Keratinocyte (primary cell): ENCODE measurements around the gene OR5D14. TPM values are rescaled to one million over a fixed set of nuclear protein-coding genes. Genes with fewer than 3 reads are reported as not detected.

Experiments
- DNase-seq: peaks from one replicate; pipeline ENCODE4 v3.0.0-alpha.2; 2011; ENCODE audit warnings: low read depth, missing footprints, low spot score
- FAIRE-seq: peaks from 2 replicates; lab custom pipeline; 2011; peaks lifted over from hg19 to GRCh38; lab: Jason Lieb, UNC
- H2AFZ ChIP-seq: 2 replicates; pipeline ENCODE4 v1.6.0; 2012; ENCODE audit warnings: low read length, control low read depth, inconsistent platforms; ENCODE audit not compliant: control insufficient read depth
- H3K27ac ChIP-seq: 2 replicates; pipeline ENCODE4 v1.5.1; 2011; ENCODE audit warnings: low read length; ENCODE audit not compliant: control insufficient read depth, insufficient read depth
- H3K27me3 ChIP-seq: 3 replicates; pipeline ENCODE4 v1.6.0; 2011; ENCODE audit warnings: low read length; ENCODE audit not compliant: control insufficient read depth, insufficient read depth; ENCODE audit errors: extremely low read depth
- H3K36me3 ChIP-seq, 2 experiments: 2 replicates in 1 of 2; 3 replicates in 1 of 2; pipeline ENCODE4 v1.5.1; 2011; ENCODE audit warnings: low read length in 2 of 2, mild to moderate bottlenecking in 1 of 2; ENCODE audit not compliant: control insufficient read depth in 2 of 2, insufficient read depth in 2 of 2; ENCODE audit errors: extremely low read depth in 1 of 2
- H3K4me1 ChIP-seq: 3 replicates; pipeline ENCODE4 v1.5.1; 2011; ENCODE audit warnings: low read length; ENCODE audit not compliant: control insufficient read depth, insufficient read depth; ENCODE audit errors: extremely low read depth
- H3K4me2 ChIP-seq: 3 replicates; pipeline ENCODE4 v1.6.0; 2011; ENCODE audit warnings: low read depth, low read length; ENCODE audit not compliant: control insufficient read depth, insufficient read depth; ENCODE audit errors: extremely low read depth
- H3K4me3 ChIP-seq, 3 experiments: fragments of 200-600 bp in 1 of 3; sonication (generic) in 1 of 3; 2 replicates in 2 of 3; 3 replicates in 1 of 3; pipeline ENCODE4 v1.5.1; 2011 to 2016; ENCODE audit warnings: low read length in 3 of 3, mild to moderate bottlenecking in 3 of 3, control low read depth in 2 of 3, inconsistent platforms in 1 of 3, low read depth in 1 of 3, mixed read lengths in 1 of 3, mixed run types in 1 of 3, moderate library complexity in 1 of 3; ENCODE audit not compliant: control insufficient read depth in 2 of 3, insufficient read depth in 2 of 3; ENCODE audit errors: extremely low read depth in 1 of 3
- H3K79me2 ChIP-seq: 2 replicates; pipeline ENCODE4 v1.6.0; 2012; ENCODE audit warnings: low read length; ENCODE audit not compliant: control insufficient read depth, insufficient read depth
- H3K9ac ChIP-seq: 3 replicates; pipeline ENCODE4 v1.6.0; 2011; ENCODE audit warnings: low read length; ENCODE audit not compliant: control insufficient read depth, insufficient read depth; ENCODE audit errors: extremely low read depth
- H3K9me1 ChIP-seq: 3 replicates; pipeline ENCODE4 v1.6.0; 2011; ENCODE audit warnings: low read length; ENCODE audit not compliant: control insufficient read depth, insufficient read depth; ENCODE audit errors: extremely low read depth
- H3K9me3 ChIP-seq: 2 replicates; pipeline ENCODE4 v1.5.1; 2012; ENCODE audit warnings: low read depth, low read length; ENCODE audit not compliant: control insufficient read depth
- H4K20me1 ChIP-seq: 3 replicates; pipeline ENCODE4 v1.6.0; 2011; ENCODE audit warnings: low read length; ENCODE audit not compliant: control insufficient read depth, insufficient read depth; ENCODE audit errors: extremely low read depth
- CTCF ChIP-seq, 3 experiments: IDR thresholded peaks in 1 of 3; conservative IDR thresholded peaks in 1 of 3; optimal IDR thresholded peaks in 1 of 3; 2 replicates in 2 of 3; 3 replicates in 1 of 3; pipeline versions ENCODE3 to v1.5.1; 2011; ENCODE audit warnings: low read length in 3 of 3, mild to moderate bottlenecking in 3 of 3, moderate library complexity in 2 of 3, control low read depth in 1 of 3, inconsistent platforms in 1 of 3; ENCODE audit not compliant: insufficient read depth in 2 of 3; ENCODE audit errors: extremely low read depth in 1 of 3
- EZH2 ChIP-seq: IDR thresholded peaks from one replicate; pipeline ENCODE4 v1.6.1; 2012; ENCODE audit warnings: inconsistent platforms, mild to moderate bottlenecking, low read length, moderate library complexity
- dilution Hi-C: fragments of 300-500 bp; cut with MboI; formaldehyde crosslinking; loops from one replicate; pipeline ENCODE4 v1.7.0; 2020; ENCODE audit warnings: low sequenced_read_pairs; ENCODE audit not compliant: extremely low pct_ligation_motif_present
- polyA plus RNA-seq, 5 experiments: library from polyadenylated mRNA; depleted of rRNA in 3 of 5; stranded (reverse) in 3 of 5; stranded (forward) in 1 of 5; unstranded in 1 of 5; fragments of >200 nt; gene quantifications; 1 replicate in 1 of 5; 2 replicates in 3 of 5; 3 replicates in 1 of 5; pipeline versions ENCODE4 v1.2.1 to v1.2.3, GENCODE V29; 2011 to 2012; ENCODE audit warnings: missing spikeins in 2 of 5, low read depth in 1 of 5, low replicate concordance in 1 of 5

The OR5D14 gene
- polyA plus RNA-seq, 1 donor (not counting 4 experiments of a cell fraction or from before 2014, with no cell fraction given), result not detected

GRCh38 chr11:55819330-55819729 is 24.0 kb downstream of the OR5D14 start, which contains the start of gene OR5D18:
Gene OR5D18 (plus strand): TSS chr11:55819630. CDS start chr11:55819630, 0 bp downstream.
- H3K4me2 ChIP-seq, result no peak within 1 kb of the TSS
- dilution Hi-C loops, result no loop called here
- H3K36me3 ChIP-seq, result no peaks in the 10 kb centered on the region
- no peak for TF ChIP-seq EZH2
- TF ChIP-seq CTCF (optimal IDR thresholded peaks at IDR 0.05 in 1 of 3, IDR thresholded peaks at IDR 0.05 in 1 of 3, conservative IDR thresholded peaks at IDR 0.05 in 1 of 3; ENCODE audit: extremely low read depth in 1 of 3, insufficient read depth in 2 of 3, low read length in 3 of 3), result no peak
- no peak within 1 kb of the TSS for H3K9ac ChIP-seq
- no peak within 1 kb of the TSS for H3K27ac ChIP-seq
- DNase-seq (no peak), FAIRE-seq (no peak)
- no peak within 1 kb of the TSS for H3K4me3 ChIP-seq
- no peaks in the 10 kb centered on the region for H4K20me1 ChIP-seq
- H3K27me3 ChIP-seq, result no peaks in the 10 kb centered on the region
- no peaks in the 10 kb centered on the region for H3K9me3 ChIP-seq
- no peaks in the 10 kb centered on the region for H3K9me1 ChIP-seq
- H3K79me2 ChIP-seq, result no peaks in the 10 kb centered on the region
- no peak within 1 kb of the TSS for H2AFZ ChIP-seq
- H3K4me1 ChIP-seq, result no peaks in the 10 kb centered on the region

- Histone ChIP-seq H3K79me2 (no peaks in the 10 kb centered on the region), H4K20me1 (no peaks in the 10 kb centered on the region), H2AFZ (no peak within 1 kb of the TSS), H3K4me1 (no peaks in the 10 kb centered on the region), H3K4me2 (no peak within 1 kb of the TSS), H3K27ac (no peak within 1 kb of the TSS), H3K36me3 (no peaks in the 10 kb centered on the region), H3K9me1 (no peaks in the 10 kb centered on the region), H3K9ac (no peak within 1 kb of the TSS), H3K9me3 (no peaks in the 10 kb centered on the region), H3K27me3 (no peaks in the 10 kb centered on the region), H3K4me3 (no peak within 1 kb of the TSS)
- no peak for TF ChIP-seq EZH2
- no peak for TF ChIP-seq CTCF (optimal IDR thresholded peaks at IDR 0.05 in 1 of 3, IDR thresholded peaks at IDR 0.05 in 1 of 3, conservative IDR thresholded peaks at IDR 0.05 in 1 of 3; ENCODE audit: extremely low read depth in 1 of 3, insufficient read depth in 2 of 3, low read length in 3 of 3)
- DNase-seq, result no peak
- dilution Hi-C loops, result no loop called here
- FAIRE-seq, result no peak
Measured at GRCh38 chr11:55826919-55827318, 31.6 kb downstream of the OR5D14 start, which contains the start of gene OR5L2. Gene OR5L2 (plus strand): TSS chr11:55827219. CDS start chr11:55827219, 0 bp downstream.
